NCI-H128 (cell line): ENCODE measurements around the gene ILK.
A peak's percentile ranks its signal among the peaks of the same experiment; 100 is the strongest.

Source experiments
- DNase-seq: peaks from one replicate; lab custom pipeline; 2025; ENCODE audit not compliant: unreplicated experiment; lab: John Stamatoyannopoulos, UW

The ILK gene

DNA sequence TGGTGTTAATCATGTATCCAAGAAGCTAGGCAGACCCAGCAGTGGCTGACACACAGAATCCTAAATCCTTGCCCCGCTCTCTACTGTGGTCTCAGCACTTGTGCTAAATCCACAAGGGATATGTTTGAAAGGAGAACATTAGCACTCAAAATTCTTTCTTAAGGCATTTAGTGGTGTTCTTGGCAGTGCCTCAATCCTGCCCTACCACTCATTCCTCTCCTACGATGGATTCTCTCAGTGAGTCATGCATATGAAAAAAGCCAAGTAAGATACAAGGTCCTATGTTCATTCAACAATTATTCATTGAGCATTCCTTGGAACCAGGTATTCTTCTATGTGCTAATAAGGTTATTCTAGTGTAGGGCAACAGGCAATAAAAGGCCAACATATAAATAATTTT is 31.4 kb upstream of the ILK start:
- DNase-seq: no peak

DNA sequence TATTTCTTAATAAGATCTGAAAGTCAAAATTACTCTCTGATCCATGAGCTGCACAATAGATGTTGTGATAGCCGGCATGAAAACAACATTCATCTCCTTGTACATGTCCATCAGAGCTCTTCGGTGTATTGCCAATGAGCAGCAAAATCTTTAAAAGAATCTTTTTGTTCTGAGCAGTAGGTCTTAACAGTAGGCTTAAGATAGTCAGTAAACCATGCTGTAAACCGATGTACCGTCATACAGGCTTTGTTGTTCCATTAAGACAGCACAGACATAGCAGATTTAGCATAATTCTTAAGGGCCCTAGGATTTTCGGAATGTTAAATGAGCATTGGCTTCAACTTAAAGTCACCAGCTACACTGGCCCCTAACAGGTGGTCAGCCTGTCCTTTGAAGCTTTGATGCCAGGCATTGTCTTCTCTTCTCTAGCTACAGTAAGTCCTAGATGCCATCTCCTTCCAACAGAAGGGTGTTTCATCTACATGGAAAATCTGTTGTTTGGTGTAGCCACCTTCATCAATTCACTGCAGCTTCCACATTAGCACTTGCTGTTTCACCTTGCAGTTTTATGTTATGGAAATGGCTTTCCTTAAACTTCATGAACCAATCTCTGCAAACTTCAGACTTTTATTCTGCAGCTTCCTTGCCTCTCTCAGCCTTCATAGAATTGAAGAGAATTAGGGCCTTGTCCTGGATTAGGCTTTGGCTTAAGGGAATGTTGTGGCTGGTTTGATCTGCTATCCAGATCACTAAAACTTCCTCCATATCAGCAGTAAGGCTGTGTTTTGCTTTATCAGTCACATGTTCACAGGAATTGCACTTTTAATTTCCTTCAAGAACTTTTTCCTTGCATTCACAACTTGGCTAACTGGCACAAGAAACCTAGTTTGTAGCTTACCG is 28.5 kb upstream of the ILK start:
- DNase-seq: no peak

DNA sequence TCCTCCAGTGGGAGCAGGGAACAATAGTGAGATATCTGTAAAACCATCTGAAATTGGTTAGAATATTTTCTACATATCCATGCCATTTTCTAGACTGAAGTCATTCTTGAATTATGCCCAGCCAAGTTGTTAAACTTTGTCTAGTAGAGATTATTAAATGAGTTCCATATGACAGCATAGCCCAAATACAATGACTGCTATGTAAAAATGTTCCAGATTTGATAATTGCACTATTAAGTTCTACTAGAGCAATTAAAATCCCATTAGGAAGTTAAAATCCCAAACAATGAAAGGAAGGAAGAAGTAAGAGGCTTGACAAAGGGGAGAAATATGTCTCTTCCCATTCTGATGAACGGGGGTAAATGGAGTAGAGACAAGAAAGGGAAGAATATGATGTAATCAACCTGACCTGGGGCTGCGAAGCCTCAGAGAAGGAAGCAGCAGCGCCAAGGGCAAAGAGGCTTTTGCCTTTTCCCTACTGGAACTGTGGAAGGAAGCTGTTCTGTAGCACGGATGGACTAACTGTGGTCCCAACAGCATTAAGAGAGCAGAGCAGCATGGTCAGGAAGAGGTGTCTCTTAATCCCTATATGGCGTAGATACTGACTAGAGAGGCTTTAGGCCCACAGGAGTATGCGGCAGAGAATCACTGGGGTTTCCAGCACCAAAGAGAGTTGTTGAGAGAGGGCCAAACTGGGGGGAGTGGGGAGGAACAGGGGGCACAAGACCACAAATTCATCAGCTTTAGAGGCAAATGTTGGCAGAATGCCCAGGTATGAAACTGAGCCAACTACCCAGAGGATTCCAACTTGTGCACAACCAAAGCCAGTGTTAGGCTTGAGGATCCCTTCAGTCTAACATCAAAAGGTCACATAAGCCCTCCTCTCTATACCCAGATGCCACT is 26.9 kb upstream of the ILK start:
- DNase-seq: peak; percentile 30

DNA sequence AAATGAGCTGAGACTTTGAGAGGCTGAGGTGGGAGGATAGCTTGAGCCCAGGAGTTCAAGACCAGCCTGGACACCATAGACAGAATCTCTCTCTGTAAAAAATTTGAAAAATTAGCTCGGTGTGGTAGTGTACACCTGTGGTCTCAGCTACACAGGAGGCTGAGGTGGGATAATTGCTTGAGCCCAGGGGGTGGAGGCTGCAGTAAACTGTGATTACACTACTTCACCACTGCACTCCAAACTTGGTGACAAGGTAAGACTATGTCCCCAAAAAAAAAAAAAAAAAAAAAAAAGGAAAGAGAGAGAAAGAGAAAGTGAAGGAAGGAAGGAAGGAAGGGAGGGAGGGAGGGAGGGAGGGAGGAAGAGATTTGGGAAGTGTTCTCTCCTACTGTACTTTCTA is 25.4 kb upstream of the ILK start:
- no peak for DNase-seq

DNA sequence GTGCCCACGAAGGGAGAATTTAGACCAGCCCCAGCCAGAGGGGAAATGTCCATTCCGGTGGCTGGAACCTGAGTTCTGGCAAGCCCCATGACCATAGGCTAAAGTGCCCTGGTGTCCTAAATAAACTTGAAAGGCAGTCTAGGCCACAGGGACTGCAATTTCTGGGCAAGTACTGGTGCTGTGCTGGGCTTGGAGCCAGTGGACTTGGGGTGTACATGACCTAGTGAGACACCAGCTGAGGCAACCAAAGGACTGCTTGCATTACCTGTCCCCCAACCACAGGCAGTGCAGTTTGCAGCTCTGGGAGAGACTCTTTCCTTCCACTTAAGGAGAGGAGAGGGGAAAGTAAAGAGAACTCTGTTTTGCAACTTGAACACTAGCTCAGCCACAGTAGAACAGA is 23.9 kb upstream of the ILK start:
- no peak for DNase-seq

DNA sequence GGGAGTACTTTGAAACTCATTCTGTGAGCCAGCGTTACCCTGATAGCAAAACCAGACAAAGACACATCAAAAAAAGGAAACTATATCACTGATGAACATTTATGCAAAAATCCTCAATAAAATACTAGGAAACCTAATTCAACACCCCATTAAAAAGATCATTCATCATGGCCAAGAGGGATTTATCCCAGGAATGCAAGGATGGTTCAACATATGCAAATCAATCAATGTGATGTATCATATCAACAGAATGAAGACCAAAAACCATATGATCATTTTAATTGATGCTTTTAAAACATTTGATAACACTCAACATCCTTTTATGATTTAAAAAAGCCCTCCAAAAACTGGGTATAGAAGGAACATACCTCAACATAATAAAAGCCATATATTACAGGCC is 20.0 kb upstream of the ILK start:
- no peak for DNase-seq

DNA sequence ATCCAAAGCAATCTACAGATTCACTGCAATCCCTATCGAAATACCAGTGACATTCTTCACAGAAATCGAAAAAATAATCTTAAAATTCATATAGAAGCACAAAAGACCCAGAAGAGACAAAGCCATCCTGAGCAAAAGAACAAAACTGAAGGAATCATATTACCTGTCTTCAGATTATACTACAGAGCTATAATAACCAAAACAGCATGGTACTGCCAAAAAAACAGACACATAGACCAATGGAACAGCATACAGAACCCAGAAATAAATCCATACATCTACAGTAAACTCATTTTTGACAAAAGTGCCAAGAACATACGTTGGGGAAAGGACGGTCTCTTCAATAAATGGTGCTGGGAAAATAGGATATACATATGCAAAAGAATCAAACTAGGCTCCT is 19.0 kb upstream of the ILK start:
- no peak for DNase-seq

DNA sequence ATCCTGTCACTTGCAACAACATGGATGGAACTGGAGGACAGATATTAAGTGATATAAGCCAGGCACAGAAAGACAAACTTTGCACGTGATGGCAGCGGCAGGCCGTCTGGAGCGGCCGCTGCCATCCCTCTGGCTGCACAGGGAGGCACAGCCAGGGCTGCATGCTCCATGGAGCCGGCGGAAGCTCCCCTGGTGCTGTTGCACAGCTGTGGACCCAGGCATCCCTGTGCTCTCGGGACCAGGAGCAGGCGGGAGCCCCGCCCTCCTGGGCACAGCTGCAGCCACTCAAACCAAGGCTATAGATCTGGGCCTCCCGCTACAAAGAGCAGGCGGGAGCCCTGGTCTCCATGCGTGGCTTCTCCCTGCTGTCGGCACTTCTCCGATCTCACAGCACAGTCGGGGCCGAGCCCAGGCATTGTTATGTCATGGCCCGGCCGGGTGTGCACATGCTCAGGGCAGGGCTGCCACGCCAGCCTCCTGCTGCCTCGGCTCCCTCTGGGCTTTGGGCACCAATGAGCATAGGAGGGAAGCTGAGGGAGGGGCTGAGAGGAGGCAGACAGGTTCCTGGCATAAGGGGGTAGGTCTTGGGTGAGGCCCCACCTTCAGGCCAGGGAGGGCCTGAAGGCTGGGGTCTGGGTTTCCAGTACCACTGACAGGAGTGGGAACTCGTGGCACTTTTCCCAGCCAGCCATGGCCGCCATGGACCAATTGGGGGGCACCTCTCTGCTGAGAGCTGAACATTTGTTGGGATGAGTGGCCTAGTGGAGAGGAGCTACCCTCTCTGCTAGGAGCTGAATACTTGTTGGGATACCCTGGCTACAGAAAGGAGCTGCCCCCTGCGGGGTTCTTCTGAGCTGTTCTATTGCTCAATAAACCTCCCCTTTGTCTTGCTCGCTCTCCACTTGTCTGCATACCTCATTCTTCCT is 16.9 kb upstream of the ILK start:
- DNase-seq: no peak

DNA sequence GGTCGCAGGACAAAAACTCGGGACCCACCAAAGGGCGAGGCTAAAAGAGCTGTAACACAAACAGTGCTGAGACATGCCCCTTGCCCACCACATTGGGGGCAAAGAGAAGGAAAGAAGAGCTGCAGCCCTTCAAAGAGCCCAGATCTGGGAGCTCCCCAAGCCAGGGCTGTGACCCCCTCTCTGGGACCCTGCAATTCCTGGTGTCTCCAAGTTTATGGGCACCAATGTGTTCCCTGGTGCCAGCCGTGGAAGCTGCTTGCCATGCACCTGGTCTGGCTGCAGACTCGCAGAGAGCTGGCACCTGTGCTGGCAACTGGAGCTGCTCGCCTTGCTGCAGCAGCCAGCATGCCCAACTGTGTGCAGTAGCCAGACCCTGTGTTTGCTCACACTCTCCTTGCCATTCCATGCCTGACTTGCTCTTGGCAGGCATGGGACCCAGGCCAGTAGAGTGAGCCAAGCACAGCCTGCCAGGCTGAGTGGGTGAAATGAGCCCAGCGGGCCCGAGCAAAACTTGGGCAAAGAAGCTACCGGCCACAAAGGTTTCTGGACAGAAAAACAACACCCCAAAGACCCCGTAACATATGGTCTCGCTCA is 16.1 kb upstream of the ILK start:
- DNase-seq: no peak

DNA sequence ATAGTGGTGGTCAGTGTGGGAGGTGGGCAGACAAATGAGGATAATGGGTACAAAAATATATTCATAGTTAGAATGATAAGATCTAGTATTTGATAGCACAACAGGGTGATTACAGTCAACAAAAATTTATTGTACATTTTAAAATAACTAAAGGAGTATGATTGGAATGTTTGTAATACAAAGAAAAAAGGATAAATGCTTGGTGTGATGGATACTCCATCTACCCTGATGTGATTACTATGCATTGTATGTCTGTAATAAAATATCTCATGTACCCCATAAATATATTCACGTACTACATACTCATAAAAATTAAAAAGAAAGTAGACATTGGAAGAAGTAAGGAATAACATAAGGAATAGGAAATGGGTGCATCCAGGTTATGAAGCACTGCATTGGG is 15.6 kb upstream of the ILK start:
- no peak for DNase-seq

DNA sequence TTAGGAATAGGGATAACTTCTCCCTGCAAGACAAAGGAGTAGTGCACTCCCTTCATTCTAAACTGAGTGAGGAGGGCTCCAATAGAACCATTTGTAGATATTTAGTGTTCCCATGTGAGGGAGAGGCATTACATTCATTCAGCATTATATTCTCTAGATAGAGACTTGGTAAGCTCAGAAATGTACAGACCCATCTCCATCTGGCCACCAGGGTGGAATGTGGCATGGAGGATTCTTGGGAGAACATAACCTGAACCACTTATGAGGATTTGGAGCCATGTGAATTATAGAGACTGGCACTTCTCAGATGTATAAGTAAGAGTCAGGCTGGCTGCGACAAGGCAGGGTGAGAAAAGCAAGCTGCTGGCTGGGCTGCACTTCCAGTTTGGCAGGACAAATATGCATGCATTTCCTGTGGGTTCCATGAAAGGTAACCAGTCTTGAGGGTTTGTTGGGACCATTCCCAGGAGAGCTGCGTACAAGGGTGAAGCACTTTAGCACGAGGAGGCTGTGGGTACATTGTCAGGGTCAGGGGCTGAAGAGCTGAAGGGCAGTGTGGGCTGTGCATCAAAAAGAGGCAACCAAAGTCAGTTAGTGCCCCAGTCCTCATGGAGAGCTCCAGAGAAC is 9.3 kb upstream of the ILK start:
- DNase-seq: no peak

DNA sequence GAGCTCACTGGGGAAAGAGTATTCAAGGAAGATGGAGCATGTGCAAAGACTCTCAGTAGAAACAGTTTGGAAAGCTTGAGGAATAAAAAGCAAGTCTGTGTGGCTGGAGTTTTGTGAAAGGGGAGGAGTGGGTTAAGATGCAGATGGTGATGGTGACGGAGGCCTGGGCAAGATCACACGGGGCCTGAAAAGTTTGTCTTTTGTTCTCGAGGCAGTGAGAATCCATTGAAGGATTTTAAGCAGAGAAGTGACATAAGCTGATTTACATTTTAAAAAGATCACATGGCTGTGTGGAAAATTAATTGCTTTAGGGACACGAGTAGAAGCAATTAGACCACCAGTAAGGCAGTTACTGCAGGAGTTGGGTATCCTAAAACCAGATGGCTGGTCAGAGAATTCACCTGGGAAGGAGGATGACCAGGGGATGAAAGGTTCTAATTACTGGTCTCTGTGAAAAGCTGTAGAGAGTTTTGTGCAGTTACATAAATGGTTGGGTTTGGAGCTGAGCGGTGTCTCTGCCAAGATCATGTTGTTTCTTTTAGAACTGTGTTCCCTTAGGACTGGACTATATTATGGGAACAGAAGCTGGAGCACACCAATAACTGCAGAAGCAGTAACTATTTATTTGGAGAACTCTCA is 7.2 kb upstream of the ILK start:
- DNase-seq: no peak

DNA sequence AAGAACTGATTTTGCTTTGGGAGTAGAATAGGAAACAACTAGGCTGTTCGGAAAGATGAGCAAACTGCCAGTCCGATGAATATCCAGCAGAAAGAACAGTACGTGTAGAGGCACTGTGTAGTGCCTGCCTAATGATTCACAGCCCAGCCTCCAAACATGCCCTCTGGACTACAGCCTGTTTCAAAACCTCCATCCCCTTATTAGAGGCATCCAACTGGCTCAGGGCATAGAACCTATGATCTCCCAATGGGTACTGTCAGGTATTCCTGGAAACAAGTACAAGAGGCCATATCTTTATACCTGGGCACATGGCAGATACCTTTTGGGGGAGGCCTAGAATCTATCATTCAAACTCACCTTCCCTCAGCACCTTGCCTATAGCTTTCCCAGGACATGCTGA is 5.0 kb upstream of the ILK start:
- no peak for DNase-seq

DNA sequence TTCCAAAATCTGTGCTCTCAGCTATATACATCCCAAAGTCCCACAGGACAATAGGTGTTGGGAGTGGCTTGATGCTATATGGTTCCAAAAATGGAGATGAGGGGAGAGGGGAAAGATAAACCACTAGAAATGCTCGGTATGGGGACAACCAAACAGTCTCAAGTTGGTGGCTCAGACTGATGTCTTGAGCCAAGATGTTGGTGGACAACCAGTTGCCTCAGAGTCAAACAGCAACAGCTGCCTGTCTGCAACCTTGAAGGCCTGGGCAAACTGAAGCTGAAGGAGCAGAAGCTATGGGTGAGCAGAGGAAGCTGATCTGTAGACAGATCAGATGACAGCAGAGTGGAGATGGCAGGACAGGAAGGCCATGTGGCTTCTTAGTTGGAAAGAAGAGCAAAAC is 4.1 kb upstream of the ILK start:
- no peak for DNase-seq

DNA sequence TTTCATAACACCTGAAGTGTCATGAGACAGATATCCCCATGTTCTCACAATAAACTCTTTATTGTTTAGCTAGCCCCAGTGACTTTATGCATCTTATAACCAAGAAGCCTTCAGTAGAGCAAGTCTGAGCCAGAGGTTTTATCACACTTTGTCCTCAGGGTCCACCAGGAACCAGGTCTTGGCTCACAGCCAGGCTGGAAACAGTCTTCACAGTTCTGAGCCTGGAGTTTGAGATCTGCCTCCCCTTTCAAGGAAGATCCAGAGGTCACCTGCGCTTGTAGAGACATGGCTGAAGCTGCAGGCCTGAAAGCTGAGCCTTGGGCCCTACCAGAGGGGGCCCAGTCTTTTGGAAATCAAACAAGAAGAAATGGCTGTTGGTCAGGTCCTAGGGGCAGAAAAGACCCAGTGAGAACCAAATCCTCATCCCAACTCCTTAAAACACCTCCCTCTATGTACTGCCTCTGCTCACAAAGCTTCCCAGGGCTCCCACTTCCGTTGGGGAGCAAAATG is 3.6 kb upstream of the ILK start:
- no peak for DNase-seq

DNA sequence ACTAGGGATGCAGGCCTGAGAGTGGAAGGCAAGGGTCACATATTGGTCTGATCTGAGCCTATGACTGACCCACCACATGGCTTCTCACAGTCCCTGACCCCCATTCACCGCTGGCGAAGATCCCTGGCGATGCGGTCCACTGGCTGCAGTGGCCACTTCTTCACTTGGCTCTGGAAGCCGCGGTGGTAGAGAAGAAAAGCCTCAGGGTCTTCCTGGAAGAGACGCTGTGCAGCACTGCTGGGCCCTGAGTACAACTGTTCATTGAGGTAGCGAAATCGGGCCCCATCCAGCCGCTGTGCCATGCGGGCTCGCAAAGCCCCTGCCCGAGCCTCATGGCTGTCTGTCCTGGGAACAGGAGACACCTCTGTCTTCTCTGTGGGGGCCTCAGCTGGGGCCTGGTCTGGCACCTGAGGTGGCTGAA is 2.5 kb upstream of the ILK start:
- DNase-seq: no peak

DNA sequence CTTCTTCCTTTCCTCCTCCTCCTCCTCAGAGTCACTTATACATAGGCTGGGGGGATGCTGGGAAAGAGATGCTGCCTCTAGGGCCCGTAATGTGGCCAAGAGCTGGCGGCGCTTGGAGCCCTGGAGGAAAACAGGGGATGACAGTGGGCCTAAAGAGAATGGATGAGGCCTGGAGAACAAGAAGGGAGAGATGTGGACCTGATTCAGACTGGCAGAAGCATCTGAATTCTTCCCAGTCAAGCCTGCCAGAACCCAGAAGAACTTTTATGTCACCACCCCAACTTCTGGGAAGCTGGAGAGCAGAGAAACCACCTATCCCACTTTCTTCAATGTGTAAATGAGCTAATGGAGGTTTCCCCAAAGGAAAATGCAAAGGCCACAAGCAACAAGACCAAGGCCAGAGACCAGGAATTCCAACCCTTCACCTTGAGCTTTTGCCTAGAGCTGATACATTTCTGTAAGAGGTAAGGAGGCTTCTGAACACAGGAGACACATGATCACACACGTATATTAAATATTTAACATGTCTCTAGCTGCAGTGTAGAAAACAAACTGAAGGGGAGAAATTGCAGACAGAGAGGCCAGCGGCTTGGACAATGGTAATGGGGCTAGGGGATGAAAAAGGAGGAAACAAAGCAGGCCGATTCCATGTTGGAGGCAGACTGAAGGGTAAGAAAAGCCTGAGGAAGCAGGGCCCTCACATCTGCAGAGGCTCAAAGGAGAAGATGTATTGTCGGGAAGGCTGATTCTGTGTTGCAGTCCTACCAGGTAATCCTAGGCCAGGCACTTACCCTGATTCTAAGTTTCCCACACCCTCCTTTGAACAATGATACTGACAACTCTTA is 1.3 kb upstream of the ILK start:
- no peak for DNase-seq

DNA sequence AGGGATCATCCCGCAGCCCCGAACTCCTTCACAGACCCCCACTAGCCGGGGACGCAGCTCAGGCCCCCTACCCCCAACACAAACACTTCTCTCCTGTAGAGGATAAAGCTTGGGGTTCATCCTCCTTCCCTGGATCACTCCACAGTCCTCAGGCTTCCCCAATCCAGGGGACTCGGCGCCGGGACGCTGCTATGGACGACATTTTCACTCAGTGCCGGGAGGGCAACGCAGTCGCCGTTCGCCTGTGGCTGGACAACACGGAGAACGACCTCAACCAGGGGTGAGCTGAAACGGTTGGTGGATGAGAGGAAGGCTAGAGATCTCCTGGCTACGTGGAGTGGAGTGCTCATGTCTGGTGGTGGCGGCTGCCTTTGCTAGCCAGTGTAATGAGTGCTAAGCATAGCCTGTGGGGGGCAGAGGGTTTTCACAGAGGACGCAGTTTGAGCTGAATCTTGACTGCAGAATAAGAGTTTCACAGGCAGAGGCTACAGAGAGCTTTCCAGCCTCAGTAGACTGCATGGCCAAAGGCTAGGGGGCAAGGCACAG is 580 bp downstream of the ILK start:
- no peak for DNase-seq
